Putamen (tissue), 1 donor: ENCODE measurements around the gene STAP1.

Experiments used
- DNase-seq: peaks from one replicate; pipeline ENCODE4 v3.0.0-alpha.2; 2016; ENCODE audit warnings: low spot score

STAP1 gene

DNA sequence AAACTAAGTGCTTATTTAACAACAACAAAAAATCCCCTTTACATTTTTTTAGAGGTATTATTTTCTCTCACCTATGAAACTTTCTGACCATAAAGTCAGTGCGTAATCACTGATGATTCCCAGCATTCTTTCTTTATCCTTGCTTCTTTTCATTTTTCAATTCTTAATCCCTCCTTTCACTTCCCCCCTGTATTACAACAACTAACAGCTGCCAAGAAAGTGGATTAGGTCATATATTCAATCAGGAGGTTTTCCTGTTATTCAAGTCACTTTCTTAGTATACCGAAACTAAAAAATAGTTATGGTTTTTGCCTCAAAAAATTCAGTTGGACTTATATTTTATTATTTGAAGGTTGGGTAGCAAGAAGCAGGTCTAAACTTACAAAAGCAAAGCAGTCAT is 2.1 kb upstream of the STAP1 start:
- DNase-seq: no peak

DNA sequence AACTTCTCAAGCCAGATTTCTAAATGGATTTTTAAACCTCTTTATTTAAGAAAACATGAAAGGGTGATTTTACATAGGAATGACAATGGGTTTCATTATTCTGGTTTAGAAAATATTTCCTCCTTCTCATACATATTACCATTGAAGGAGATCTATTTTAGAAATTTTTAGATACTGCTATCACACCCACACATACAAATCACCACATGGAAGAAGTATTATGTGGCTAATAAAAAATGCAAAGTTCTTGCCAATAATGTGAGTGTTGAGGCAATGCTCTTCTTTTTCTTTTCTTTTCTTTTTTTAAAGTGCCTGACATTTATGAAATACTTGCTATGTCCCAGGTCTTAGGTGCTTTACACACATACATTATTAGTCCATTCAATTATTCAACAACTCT is 6.8 kb downstream of the STAP1 start:
- no peak for DNase-seq

DNA sequence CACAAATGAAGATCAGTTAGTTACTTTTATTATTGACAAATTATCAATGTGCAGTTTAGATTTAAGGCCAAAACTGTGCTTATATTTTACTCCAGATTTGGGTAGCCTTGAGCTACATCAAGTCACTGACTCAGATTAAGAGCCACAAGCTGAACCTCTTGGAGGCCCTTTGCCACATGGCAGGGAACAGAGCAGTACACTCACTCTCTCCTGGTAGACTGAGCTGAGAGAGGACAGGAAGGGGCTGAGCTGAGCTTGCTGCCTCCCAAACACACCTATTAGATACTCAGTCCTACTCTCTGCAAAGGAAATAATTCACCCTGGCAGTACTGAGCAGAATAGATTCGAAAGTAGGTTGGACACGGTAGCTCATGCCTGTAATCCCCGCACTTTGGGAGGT is 7.8 kb downstream of the STAP1 start:
- DNase-seq: no peak

DNA sequence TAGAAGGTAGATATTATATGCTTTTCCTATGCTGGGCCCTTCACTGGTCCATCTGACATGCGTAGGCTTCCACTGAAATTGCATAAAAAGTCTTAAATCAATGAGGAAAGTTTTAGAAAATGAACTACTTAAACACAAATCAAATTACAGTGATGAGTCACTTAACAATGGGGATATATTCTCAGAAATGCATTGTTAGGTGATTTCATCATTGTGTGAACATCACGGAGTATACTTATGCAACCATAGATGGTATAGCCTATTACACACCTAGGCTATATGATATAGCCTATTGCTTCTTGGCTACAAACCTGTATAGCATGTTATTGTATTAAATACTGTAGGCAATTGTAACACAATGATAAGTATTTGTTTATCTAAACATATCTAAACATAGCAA is 10.3 kb downstream of the STAP1 start:
- no peak for DNase-seq

DNA sequence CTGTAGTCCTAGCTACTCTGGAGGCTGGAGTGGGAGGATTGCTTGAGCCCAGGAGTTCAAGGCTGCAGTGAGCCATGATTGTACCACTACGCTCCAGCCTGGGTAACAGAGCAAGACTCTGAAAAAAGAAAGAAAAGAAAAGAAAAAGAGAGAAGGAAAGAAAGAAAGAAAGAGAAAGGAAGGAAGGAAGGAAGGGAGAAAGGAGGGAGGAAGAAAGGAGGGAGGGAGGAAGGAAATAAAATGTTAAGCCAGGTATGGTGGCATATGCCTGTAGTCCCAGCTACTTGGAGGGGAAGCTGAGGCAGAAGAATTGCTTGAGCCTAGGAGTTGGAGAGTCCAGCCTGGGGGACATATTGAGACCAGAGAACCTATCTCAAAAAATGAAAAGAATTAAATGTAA is 12.0 kb downstream of the STAP1 start:
- no peak for DNase-seq

DNA sequence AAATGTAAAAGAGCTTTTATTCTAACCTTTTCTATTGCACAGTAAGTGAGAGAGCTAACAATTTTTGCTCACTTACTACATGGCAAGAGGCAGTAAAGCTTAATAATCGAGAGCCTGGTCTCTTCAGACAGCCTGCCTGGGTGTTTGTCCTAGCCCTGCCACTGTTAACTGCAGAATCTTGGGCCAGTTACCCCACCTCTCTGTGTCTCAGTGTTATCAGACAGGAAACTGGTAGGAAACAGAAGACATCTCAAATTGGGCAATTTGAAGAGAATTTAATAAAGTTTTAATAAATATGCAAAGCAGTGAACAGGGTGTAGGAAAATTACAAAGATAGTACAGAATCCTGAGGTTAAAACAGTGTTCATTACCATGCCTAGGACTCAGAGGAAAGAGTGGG is 13.4 kb downstream of the STAP1 start:
- DNase-seq: no peak

DNA sequence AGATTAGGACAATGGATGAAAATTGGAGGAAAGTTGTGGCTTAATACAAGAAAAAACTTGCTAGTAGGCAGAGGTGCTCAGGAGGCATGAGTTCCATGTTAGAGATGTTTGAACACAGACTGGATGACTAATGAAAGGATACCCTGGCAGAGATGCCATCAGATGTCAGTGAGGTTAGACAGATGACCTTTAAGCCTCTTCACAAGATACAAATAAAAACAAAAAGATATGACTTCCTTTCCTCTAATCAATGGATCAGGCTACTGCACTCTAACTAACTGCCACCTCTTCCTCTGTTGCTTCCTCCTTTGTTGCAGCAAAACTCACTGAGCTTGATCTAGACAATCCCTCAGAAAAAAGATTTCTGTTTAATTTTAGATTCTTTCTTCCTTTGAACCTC is 14.7 kb downstream of the STAP1 start:
- DNase-seq: no peak

DNA sequence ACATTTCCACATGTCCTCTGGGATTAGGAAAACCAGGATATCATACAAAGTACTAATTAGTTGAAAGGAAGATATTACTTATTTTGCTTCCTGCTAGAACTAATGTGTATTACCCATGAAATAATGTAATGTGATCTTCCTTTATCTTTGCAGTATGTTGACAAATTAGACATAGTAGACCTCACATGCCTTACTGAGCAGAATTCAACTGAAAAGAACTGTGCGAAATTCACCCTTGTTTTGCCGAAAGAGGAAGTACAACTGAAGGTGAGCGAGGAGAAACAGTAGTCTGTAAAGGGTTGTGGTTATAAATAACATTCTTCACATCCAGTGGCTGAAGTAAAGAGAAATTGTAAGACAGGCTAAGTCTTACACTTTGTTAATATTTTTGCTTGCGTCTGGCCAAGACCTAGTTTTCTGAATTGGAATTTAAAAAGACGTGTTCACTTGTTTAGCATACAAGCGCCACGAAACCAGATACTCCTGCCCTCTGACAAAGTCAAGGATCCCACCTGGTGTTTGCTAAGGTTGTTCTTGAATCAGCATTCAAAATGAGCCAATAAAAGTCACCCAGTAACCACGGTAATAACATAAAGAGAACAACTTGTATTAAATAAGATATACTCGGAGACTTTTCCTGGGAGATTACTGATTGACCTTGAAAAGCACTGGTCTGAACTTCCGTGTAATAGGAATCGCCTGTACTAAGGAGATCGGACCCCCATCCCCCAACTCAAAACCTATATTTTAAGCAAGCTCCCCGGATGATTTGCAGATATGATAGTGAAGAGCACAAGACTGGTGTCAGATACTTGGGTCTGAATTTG is 16.9 kb downstream of the STAP1 start:
- DNase-seq: no peak

DNA sequence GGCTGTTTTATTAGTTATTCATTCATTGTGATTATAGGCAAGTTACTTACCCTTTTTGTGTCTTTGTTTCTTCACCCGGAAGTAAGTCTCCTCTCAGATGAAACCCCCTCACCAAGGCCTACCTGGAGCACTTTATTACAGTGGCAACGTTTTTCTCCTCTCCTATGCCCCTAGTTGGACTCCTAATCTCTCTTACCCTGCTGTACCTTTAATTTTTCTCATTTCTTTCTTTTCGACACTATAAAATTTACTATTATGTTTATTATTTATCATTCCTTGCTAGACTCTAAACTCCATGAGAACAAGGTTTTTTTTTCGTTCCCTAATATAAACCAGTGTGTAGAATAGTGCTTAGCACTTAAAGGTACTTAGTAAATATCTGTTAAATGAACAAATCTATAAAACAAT is 17.5 kb downstream of the STAP1 start:
- no peak for DNase-seq

DNA sequence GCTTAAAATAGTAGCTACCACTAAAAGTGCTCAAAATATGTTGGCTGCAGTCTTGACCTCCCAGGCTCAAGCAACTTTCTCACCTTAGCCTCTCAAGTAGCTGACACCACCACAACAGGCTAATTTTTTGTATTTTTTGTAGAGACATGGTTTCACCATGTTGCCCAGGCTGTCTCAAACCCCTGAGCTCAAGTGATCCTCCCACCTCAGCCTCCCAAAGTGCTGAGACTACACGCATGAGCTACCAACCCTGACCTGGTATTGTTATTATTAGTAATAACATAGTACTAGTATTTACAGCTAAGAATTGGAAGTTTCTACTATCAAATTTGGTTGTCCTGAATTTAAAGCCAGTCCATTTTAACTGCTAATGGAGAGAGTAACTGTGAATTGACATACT is 18.0 kb downstream of the STAP1 start:
- no peak for DNase-seq

DNA sequence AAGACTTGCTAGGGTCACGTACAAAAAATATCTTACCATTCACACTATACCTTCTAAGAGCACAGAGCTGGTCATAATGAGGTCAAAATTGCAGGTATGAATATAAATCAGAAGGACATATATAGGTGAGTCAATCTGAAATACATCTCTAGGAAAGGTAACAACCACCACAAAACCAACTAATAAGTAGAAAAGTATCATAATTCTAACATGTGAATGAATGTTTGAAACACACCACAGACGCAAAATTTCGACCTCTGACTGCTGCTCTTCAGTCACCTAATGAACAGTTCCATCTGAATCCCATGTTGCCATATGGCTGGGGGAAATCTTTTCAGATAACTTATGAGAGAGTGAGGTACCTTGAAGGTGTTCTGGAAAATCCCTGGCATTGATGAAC is 22.1 kb downstream of the STAP1 start:
- no peak for DNase-seq

DNA sequence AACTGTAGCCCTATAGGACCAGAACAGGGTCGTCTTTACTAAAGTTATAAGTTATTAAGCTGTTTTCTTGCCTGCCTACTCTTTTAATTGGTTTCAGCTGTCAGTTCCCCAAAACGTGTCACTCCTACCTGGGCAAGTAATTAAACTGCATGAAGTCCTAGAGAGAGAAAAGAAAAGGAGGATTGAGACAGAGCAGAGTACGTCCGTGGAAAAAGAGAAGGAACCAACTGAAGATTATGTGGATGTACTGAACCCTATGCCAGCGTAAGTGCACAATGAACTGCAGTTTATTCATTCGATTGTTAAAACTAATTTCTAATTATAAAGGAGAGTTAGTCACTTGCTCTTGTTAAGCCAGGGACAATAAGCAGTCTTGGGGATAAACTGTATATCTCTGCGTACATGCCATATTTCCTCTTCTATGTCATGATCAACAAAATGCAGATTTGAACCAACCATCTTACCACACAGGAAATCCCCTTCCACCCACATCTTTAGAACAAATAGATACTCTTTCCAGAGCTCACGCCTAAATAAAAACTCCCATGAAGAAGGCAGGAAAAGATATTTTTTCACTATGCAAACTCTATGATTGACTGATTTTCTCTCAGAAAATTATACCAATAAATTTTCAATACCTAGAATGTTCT is 22.8 kb downstream of the STAP1 start:
- no peak for DNase-seq

DNA sequence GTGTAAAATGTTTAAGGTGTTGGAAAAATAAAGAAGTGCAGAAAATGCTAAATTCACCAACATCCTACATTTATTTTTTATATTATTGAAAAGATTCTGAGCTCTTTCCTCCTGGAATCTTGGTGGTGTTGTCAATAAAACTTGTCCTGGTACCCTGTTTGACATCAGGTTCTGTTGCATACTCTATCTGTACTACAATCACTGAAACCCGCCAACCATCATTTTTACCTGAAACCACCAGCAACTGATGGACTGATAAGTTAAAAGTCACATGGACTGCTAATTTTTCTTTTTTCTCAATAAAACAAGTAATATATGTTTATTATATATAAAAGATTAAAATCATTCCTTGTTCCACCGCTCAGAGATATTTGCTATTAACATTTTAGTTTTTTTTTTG is 23.4 kb downstream of the STAP1 start:
- no peak for DNase-seq

DNA sequence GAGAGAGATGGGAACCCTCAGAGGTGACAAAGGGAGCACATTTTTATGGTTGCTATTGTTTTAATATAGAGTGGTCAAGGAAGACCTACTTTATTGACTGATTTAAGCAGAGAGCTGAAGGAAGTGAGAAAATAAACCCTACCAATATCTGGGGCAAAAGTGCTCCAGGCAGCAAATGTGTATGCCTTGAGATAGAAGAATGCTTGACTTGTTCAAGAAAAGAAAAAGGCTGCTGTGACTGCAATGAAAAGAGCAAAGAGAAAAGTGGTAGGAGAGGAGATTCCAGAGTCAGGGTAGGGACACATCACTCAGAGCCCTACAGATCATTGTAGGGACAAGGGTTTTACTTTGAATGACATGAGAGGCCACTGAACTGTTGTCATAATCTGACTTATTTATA is 26.0 kb downstream of the STAP1 start:
- DNase-seq: no peak

DNA sequence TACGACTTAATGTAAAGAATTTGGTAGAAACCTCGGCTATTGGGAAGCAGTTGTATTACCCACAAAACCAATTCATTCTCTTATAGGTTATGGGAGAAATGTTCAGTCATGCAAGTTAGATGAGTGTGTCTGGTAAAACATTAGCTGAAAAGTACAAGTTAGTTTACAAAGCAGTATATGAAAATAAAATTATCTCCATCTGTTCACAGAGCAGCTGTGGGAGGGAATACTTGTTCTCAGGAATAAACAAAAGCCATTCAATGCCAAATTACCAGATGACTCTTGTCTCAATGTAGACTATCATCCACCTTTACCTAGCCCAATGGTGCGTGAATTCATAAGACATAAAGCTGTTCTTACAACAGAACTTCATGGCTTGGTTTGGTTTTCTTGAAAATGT is 28.6 kb downstream of the STAP1 start:
- DNase-seq: no peak

DNA sequence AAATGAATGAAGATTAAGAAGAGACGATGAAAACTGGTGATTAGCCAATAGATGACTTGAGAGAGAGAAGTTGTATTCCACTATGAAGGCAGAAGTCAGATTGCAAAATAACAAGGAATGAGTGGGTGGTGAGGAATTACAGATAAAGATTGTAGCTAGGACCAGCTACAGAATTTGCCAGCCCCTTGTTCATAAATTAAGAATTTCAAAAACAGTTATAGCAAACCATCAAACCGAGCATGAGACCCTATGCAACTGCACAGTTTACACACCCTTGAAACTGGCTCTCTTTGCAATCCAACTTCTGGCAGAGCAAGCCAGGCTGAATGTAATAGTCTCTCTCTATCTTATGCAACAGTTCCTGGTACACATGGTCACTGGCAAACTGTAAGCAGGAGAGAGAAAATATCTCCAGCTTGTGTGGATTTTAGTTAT is 35.2 kb downstream of the STAP1 start:
- DNase-seq: no peak

DNA sequence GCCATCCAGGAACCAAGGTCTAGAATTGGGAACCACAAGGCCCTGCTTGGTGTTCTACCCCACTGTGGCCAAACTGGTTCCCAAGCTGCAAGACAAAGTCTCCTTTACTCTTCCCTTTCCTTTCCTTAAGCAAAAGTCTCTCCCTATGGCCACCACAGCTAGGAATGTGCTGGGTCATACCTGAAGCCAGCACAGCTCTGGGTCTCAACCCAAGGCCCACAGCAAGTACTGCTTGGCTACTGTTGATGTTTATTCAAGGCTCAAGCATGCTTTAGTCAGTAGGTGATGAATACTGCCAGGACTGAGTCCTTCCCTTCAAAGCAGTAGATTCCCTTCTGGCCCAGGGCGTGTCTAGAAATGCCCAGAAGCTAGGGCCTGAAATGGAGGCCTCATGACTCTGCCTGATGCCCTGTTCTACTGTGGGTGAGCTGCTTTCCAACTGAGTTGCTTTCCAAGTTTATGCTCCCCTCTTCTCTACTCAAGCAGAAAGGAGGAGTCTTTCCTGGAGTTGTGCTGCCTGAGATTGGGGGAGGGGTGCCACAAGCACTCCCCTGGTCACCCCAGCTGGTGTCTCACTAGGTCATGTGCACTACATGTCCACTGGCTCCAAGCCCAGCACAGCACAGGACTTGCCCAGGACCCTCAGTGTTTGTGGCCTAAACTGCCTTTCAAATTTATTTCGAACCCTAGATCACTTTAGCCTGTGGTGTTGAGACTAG is 44.9 kb downstream of the STAP1 start:
- no peak for DNase-seq

DNA sequence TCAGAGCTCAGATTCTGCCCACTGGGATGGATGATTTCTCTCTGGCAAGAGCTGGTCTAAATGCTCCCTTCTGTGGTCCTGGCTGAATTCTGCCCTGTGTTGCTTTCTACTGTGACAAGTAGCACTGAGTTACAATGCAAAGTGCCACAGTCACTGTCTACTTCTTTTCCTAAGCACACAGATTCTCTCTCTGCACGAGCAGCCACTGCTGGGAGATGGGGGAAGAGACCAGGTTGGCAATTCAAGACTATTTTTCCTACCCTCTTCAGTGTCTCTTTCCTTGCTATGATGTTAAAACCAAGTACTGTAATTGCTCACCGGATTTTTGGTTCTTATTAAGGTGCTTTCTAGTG is 45.5 kb downstream of the STAP1 start:
- DNase-seq: no peak

DNA sequence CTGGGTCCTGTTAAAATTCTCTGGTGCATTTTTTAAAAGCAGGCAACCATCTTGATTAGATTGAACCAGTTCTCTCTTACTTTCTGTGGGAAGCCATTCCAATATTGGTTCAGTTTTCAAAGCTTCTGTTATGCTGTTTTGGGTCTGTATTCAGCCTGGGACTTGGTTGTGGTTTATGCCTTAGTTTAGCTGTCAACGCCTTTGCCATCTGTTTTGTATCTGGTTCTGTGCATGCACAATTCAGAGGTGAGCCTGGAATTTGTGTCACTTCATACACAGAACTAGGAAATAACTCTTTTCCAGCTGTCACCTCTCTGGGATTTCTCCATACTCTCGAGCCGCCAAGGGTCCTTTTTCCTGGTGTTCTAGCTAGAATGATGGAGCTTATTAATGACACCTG is 46.2 kb downstream of the STAP1 start:
- DNase-seq: no peak

DNA sequence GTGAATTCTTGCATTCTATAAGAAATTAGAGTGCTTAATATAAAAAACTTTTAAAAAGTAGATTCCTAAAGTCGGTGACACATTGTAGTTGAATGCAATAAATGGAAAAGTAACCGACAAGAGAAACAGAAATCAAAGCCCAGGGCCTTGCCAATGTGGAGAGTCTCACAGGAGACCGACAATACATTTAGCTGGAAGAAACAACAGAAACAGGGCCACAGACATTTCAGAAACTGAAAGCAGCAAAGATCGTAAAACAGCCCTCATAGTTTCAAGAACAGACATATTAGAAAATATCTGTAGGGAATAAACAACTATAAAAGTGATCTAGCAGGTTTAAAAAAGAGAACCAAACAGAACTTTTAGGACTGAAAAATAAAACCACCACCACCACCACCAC is 49.5 kb downstream of the STAP1 start:
- DNase-seq: no peak

DNA sequence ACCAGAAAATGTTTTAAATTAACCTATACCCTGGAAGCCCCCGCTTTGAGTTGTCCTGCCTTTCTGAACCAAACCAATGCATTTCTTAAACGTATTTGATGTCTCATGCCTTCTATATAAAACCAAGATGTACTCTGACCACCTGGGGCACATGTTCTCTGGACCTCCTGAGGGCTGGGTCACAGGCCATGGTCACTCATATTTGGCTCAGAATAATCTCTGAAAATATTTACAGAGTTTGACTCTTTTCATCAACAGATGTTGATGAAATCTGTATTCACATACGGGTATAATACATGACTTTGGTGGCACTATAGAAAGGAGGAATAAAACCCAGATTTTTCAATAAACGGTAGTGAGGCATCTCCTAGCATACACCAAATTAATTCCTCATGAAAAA is 55.7 kb downstream of the STAP1 start:
- no peak for DNase-seq

DNA sequence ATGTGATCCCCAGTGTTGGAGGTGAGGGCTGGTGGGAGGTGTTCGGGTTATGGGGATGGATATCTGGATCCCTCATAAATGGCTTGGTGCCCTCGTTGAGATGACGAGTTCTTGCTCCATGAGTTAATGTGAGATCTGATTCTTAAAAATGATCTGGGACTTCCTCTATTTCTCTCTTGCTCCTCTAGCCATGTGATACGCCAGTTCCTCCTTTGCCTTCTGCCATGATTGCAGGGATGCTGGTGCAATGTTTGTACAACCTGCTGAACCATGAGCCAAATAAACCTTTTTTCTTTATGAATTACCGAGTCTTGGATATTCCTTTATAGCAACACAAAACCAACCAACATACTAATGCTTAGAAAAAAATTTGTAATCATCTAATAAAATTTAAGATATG is 56.6 kb downstream of the STAP1 start:
- no peak for DNase-seq

DNA sequence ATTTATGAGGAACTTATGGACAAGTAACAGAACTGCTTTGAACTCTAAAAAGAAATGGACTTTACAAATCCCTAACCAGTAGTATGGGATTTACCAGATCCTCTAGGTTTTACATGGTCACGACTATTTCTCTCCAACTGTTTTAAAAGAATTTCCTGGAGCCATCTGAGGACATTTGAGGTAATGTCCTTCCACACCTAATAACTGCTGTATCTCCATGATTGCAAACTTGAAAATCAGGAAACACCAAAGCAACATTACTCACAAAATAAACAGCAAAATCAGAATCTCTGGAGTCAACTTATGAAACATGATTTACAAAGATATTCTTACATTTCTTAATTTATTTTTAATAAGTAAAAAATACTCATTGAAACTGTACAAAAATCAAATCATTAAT is 58.0 kb downstream of the STAP1 start:
- no peak for DNase-seq
